ENCODE measurements around the gene FAXC. TPM values are rescaled to one million over a fixed set of nuclear protein-coding genes. Genes with fewer than 3 reads are reported as not detected.
A peak's percentile ranks its signal among the peaks of the same experiment; 100 is the strongest.

Gene FAXC
- total RNA-seq, 4 donors from 2014 or later: 0.20 to 1.5 (median 0.80) TPM; not detected in 1

GRCh38 chr6:99241905-99242534 is 107.5 kb downstream of the FAXC start:
- intact Hi-C loops (cut with DNase I; ENCODE audit: low total_unique reads): no loop called here
- Histone ChIP-seq H3K4me3 (no peak overlapping the region), H3K4me1 (no peaks in the 10 kb centered on the region), H3K9me3 (no peaks in the 10 kb centered on the region), H3K27me3 (no peaks in the 10 kb centered on the region), H3K36me3 (no peaks in the 10 kb centered on the region), H3K27ac (no peak overlapping the region)
- ATAC-seq (no peak), DNase-seq (no peak)
- in situ Hi-C loops (cut with MboI; ENCODE audit: low sequenced_read_pairs in 4 of 4): no loop called here
- TF ChIP-seq CTCF (IDR thresholded peaks at IDR 0.05 in 4 of 5, conservative IDR thresholded peaks at IDR 0.05 in 1 of 5): peak in 1 of 5 experiments; percentile 28
- no peak for TF ChIP-seq POLR2A (IDR thresholded peaks at IDR 0.05)

- no peak for DNase-seq
- TF ChIP-seq CTCF (IDR thresholded peaks at IDR 0.05 in 4 of 5, conservative IDR thresholded peaks at IDR 0.05 in 1 of 5): no peak
- TF ChIP-seq POLR2A (IDR thresholded peaks at IDR 0.05): no peak
- Histone ChIP-seq H3K4me3 (no peak overlapping the region), H3K36me3 (no peaks in the 10 kb centered on the region), H3K27me3 (no peaks in the 10 kb centered on the region), H3K9me3 (no peaks in the 10 kb centered on the region), H3K27ac (no peak overlapping the region), H3K4me1 (no peaks in the 10 kb centered on the region)
- intact Hi-C loops (cut with DNase I; ENCODE audit: low total_unique reads): no loop called here
- in situ Hi-C loops (cut with MboI; ENCODE audit: low sequenced_read_pairs in 4 of 4): no loop called here
- ATAC-seq: no peak
Measured at GRCh38 chr6:99236010-99236409, 113.5 kb downstream of the FAXC start.

- intact Hi-C loops (cut with DNase I; ENCODE audit: low total_unique reads) (no loop called here), in situ Hi-C loops (cut with MboI; ENCODE audit: low sequenced_read_pairs in 4 of 4) (no loop called here)
- H3K27ac ChIP-seq: no peak overlapping the region
- H3K4me1 ChIP-seq: no peaks in the 10 kb centered on the region
- no peaks in the 10 kb centered on the region for H3K36me3 ChIP-seq
- TF ChIP-seq CTCF (IDR thresholded peaks at IDR 0.05 in 4 of 5, conservative IDR thresholded peaks at IDR 0.05 in 1 of 5): no peak
- TF ChIP-seq POLR2A (IDR thresholded peaks at IDR 0.05): no peak
- H3K27me3 ChIP-seq: no peaks in the 10 kb centered on the region
- ATAC-seq (no peak), DNase-seq (no peak)
- H3K4me3 ChIP-seq: no peak overlapping the region
- H3K9me3 ChIP-seq: no peaks in the 10 kb centered on the region
Measured at GRCh38 chr6:99233219-99233618, 116.3 kb downstream of the FAXC start.

- ATAC-seq (peak in 1 of 2 donors; percentile 45), DNase-seq (no peak)
- intact Hi-C loops (cut with DNase I; ENCODE audit: low total_unique reads) (no loop called here), in situ Hi-C loops (cut with MboI; ENCODE audit: low sequenced_read_pairs in 4 of 4) (no loop called here)
- Histone ChIP-seq H3K4me3 (no peak overlapping the region), H3K27me3 (no peaks in the 10 kb centered on the region), H3K4me1 (no peaks in the 10 kb centered on the region), H3K9me3 (no peaks in the 10 kb centered on the region), H3K36me3 (no peaks in the 10 kb centered on the region), H3K27ac (no peak overlapping the region)
- no peak for TF ChIP-seq CTCF (IDR thresholded peaks at IDR 0.05 in 4 of 5, conservative IDR thresholded peaks at IDR 0.05 in 1 of 5)
- no peak for TF ChIP-seq POLR2A (IDR thresholded peaks at IDR 0.05)
Measured at GRCh38 chr6:99232056-99232455, 117.4 kb downstream of the FAXC start.

- ATAC-seq: peak; percentile 39 to 84
- DNase-seq: peak in 1 of 2 donors; percentile 14
- intact Hi-C loops (cut with DNase I; ENCODE audit: low total_unique reads): no loop called here
- no peaks in the 10 kb centered on the region for H3K36me3 ChIP-seq
- H3K27ac ChIP-seq: no peak overlapping the region
- in situ Hi-C loops (cut with MboI; ENCODE audit: low sequenced_read_pairs in 4 of 4): no loop called here
- no peaks in the 10 kb centered on the region for H3K9me3 ChIP-seq
- TF ChIP-seq POLR2A (IDR thresholded peaks at IDR 0.05) (no peak), CTCF (IDR thresholded peaks at IDR 0.05 in 4 of 5, conservative IDR thresholded peaks at IDR 0.05 in 1 of 5) (no peak)
- H3K4me1 ChIP-seq: no peaks in the 10 kb centered on the region
- no peaks in the 10 kb centered on the region for H3K27me3 ChIP-seq
- no peak overlapping the region for H3K4me3 ChIP-seq
Measured at GRCh38 chr6:99225172-99225571, 124.3 kb downstream of the FAXC start.
